Thyroid gland (tissue), 4 donors: ENCODE results near the gene PPP2R5D. TPM values are rescaled to one million over a fixed set of nuclear protein-coding genes. Genes with fewer than 3 reads are reported as not detected.

Source experiments
- DNase-seq, 2 donors: peaks; one replicate each; pipeline ENCODE4 v3.0.0-alpha.2; 2019
- H3K27ac ChIP-seq, 3 donors: fragments of 200-600 bp; sonication (generic); 1 replicate in 2 of 3; 2 replicates in 1 of 3; pipeline ENCODE4 v1.5.1; 2016 to 2019; ENCODE audit warnings: mild to moderate bottlenecking in 1 of 3, moderate library complexity in 1 of 3
- H3K27me3 ChIP-seq: fragments of 200-600 bp; sonication (generic); one replicate; pipeline ENCODE4 v1.5.1; 2019
- H3K36me3 ChIP-seq, 2 donors: fragments of 200-600 bp; sonication (generic); one replicate each; pipeline ENCODE4 v1.5.1; 2016 to 2019
- H3K4me1 ChIP-seq, 2 donors: fragments of 200-600 bp; sonication (generic); one replicate each; pipeline ENCODE4 v1.5.1; 2017 to 2019
- H3K4me3 ChIP-seq, 3 donors: fragments of 200-600 bp; sonication (generic); replicated peaks in 1 of 3; 1 replicate in 2 of 3; 2 replicates in 1 of 3; pipeline ENCODE4 v1.5.1; 2016; ENCODE audit warnings: mild to moderate bottlenecking in 1 of 3
- H3K9me3 ChIP-seq: fragments of 200-600 bp; sonication (generic); one replicate; pipeline ENCODE4 v1.5.1; 2017
- POLR2A ChIP-seq, 2 donors: fragments of 450-650 bp; IDR thresholded peaks; one replicate each; pipeline ENCODE4 v1.6.1; 2017; ENCODE audit warnings: antibody characterized with exemption in 2 of 2, mild to moderate bottlenecking in 2 of 2, moderate library complexity in 1 of 2
- WGBS, 2 donors: methylation state at CpG; one replicate each; pipeline ENCODE4 v1.1.5; 2017; 5-methylcytosine and 5-hydroxymethylcytosine counted together
- intact Hi-C: fragments of 100-400 bp; cut with DNase I; formaldehyde crosslinking; loops from one replicate; pipeline ENCODE4 v1.15.1; 2023
- total RNA-seq, 4 donors: library from RNA; depleted of rRNA; stranded (reverse); fragments of >200 nt; gene quantifications; one replicate each; pipeline ENCODE4 v1.2.3, GENCODE V29; 2016
- TF ChIP-seq, protein P1 (sequence below), 6 experiments: fragments of 200-600 bp in 3 of 6; fragments of 450-650 bp in 3 of 6; sonication (generic) in 3 of 6; IDR thresholded peaks; one replicate each; pipeline ENCODE4 v1.5.1; 2016 to 2019; ENCODE audit warnings: antibody characterized with exemption in 6 of 6, mild to moderate bottlenecking in 2 of 6, inconsistent platforms in 1 of 6, moderate library complexity in 1 of 6

The PPP2R5D gene
- total RNA-seq, 4 donors from 2014 or later, result 22.8 to 47.0 (median 28.2) TPM

DNA sequence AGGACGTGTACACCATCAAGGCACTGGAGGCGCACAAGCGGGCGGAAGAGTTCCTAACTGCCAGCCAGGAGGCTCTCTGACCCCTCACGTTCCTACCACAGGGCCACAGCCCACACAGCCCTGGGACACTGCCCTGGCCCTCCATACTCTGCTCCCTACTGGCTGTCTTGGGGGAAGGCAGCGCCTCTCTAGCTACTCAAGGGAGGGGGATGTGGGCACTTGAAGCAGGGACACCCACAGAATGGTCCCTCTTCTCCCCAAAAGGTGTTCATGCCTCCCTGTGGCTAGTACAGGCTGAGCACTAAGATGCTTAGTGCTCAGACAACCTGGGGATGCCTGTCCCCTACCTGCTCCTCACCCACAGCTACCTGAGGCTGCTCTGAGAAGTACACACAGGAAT lies 26.8 kb downstream of the PPP2R5D start:
- Histone ChIP-seq H3K4me1 (peaks cover 21 to 28% of the 10 kb centered on the region in 2 donors), H3K27ac (no peak overlapping the region), H3K4me3 (no peak overlapping the region), H3K36me3 (peaks cover 32 to 42% of the 10 kb centered on the region in 2 donors), H3K27me3 (no peaks in the 10 kb centered on the region), H3K9me3 (no peaks in the 10 kb centered on the region)
- WGBS, 2 donors, result 83 to 93% methylated on average over 6 of the region's 6 CpGs
- no peak for TF ChIP-seq POLR2A (IDR thresholded peaks at IDR 0.05)
- TF ChIP-seq, protein P1, sequence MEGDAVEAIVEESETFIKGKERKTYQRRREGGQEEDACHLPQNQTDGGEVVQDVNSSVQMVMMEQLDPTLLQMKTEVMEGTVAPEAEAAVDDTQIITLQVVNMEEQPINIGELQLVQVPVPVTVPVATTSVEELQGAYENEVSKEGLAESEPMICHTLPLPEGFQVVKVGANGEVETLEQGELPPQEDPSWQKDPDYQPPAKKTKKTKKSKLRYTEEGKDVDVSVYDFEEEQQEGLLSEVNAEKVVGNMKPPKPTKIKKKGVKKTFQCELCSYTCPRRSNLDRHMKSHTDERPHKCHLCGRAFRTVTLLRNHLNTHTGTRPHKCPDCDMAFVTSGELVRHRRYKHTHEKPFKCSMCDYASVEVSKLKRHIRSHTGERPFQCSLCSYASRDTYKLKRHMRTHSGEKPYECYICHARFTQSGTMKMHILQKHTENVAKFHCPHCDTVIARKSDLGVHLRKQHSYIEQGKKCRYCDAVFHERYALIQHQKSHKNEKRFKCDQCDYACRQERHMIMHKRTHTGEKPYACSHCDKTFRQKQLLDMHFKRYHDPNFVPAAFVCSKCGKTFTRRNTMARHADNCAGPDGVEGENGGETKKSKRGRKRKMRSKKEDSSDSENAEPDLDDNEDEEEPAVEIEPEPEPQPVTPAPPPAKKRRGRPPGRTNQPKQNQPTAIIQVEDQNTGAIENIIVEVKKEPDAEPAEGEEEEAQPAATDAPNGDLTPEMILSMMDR (IDR thresholded peaks at IDR 0.05), result no peak
- intact Hi-C loops, result loop anchor here (10.0 kb wide), 1 partner anchor 106 kb away; no protein-coding TSS in a partner anchor
- no peak for DNase-seq

DNA sequence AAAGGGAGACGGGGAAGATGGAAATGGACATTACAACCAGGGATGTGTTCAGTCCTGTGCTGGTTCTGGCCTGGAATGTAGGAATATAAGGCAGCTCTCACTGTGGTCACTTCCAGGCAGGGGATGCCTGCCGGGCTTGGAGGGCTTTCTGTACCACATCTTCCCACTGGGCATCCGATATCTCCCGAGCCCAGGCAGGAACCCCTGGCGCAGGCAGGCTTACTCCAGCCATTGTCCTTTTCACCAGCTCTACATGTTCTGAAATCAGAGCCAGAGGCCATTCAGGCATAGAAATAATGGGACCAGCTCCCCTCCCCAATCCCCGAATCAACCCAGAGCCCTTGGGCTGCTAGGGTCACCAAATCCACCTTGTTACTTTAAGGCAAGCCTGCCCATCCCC lies 28.0 kb downstream of the PPP2R5D start:
- Histone ChIP-seq H3K27me3 (no peaks in the 10 kb centered on the region), H3K9me3 (no peaks in the 10 kb centered on the region), H3K27ac (no peak overlapping the region), H3K4me1 (peaks cover 28 to 39% of the 10 kb centered on the region in 2 donors), H3K4me3 (no peak overlapping the region), H3K36me3 (peaks cover 26 to 33% of the 10 kb centered on the region in 2 donors)
- no peak for DNase-seq
- TF ChIP-seq, protein P1 (IDR thresholded peaks at IDR 0.05), result no peak
- no peak for TF ChIP-seq POLR2A (IDR thresholded peaks at IDR 0.05)
- intact Hi-C loops, result loop anchor here (10.0 kb wide), 1 partner anchor 108 kb away; no protein-coding TSS in a partner anchor
- 88 to 91% methylated on average over 6 of the region's 6 CpGs for WGBS, 2 donors

DNA sequence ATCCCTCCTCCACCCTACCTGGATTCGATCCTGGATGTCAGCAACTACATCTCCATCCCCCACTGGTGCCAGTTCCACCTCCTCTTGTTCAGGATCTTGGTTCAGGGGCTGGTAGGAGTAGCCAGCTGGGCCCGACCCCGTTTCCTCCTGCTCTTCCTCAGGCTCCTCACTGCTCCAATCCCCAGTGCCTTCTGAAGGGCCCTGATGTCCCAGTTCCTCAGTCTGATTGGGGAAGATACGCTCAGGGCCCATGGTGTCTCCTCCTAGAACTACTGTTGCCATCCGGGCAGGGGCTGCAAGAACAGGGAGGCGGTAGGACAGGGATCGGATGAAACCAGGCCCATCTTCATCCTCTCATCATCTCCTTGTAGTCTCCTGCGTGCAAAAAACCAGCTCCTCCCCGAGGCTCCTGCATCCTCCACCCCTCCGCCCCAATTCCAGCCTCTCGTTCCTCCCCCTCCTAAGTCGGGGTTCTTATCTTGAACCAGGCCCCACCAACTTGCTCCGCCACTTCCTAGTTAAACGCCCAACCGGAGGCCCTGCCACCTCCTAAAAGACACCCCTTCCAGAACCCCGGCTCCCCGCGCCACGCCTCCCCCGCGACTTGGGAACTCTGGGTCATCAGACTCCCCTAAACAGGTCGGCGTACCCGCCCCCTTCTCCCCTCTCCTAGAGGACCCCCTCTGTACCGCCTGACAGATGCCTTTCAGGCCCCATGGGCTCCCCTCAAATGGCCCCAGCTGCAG lies 28.9 kb downstream of the PPP2R5D start:
- Histone ChIP-seq H3K4me1 (peaks cover 28 to 39% of the 10 kb centered on the region in 2 donors), H3K9me3 (no peaks in the 10 kb centered on the region), H3K4me3 (peak overlapping the region; percentile 41 to 73 (median 46)), H3K36me3 (peaks cover 22 to 27% of the 10 kb centered on the region in 2 donors), H3K27ac (peak overlapping the region in 2 of 3 donors; percentile 67 to 69), H3K27me3 (no peaks in the 10 kb centered on the region)
- intact Hi-C loops, result loop anchor here (10.0 kb wide), 1 partner anchor 108 kb away; no protein-coding TSS in a partner anchor
- 2 to 4% methylated on average over 24 to 25 of the region's 25 CpGs for WGBS, 2 donors
- no peak for DNase-seq
- TF ChIP-seq POLR2A (IDR thresholded peaks at IDR 0.05), result no peak
- TF ChIP-seq, protein P1 (IDR thresholded peaks at IDR 0.05), result no peak

DNA sequence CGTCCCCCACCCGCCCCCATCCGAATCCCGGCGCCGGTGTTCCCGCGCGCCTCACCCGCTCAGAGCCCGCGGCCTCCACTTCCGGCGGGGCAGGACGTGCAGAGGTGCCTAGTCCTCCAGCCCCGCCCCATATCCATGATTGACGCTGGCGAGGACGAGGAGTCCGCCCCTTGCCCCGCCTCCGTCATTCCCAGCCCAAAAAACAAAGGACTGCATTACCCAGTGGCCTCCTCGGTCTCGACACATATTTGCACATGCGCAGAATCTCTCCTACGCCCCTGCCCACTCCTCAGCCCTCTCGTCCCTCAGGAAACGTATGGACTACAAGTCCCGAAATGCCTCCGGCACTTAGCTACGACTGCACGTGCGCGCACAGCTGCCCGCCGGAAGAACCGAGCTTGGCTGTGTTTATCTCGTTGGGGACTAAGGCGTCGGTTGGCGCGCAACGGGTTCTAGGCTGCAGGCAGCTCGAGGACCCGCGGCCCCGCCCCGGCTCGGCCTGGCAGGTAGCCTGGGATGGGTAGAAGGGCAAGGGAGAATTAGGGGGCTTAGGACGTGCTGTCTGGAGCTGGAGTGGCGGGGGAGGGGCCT lies 29.6 kb downstream of the PPP2R5D start, which contains the start of the genes KLHDC3 and MEA1:
TSS of gene KLHDC3 (plus strand) at position 407 of the 591 bp plus-strand sequence. CDS start 2,944 bp downstream, outside the sequence.
TSS of gene MEA1 (minus strand) at position 104 of the 591 bp plus-strand sequence. CDS start 133 bp downstream, outside the sequence.
- peak; percentile 100 for DNase-seq
- TF ChIP-seq POLR2A (IDR thresholded peaks at IDR 0.05), result peak in 1 of 2 donors; percentile 66
- TF ChIP-seq, protein P1 (IDR thresholded peaks at IDR 0.05), result no peak
- peaks cover 28 to 39% of the 10 kb centered on the region in 2 donors for H3K4me1 ChIP-seq
- no peaks in the 10 kb centered on the region for H3K9me3 ChIP-seq
- H3K27ac ChIP-seq, result peak within 1 kb of the TSS; percentile 42 to 69 (median 67)
- intact Hi-C loops, result loop anchor here (10.0 kb wide), 1 partner anchor 109 kb away; no protein-coding TSS in a partner anchor
- peak within 1 kb of the TSS; percentile 46 to 73 (median 61) for H3K4me3 ChIP-seq
- H3K36me3 ChIP-seq, result peaks cover 22 to 24% of the 10 kb centered on the region in 2 donors
- no peaks in the 10 kb centered on the region for H3K27me3 ChIP-seq
- WGBS, 2 donors, result 0% methylated on average over 32 to 40 of the region's 51 CpGs
